Karpas-422 (cell line): ENCODE measurements around the gene MAP3K21. TPM values are rescaled to one million over a fixed set of nuclear protein-coding genes. Genes with fewer than 3 reads are reported as not detected.

Experiments
- DNase-seq: peaks from one replicate; pipeline ENCODE4 v3.0.0-alpha.2; 2015
- H2AFZ ChIP-seq: fragments of 200-600 bp; sonication (generic); 2 replicates; pipeline ENCODE4 v1.6.1; 2014; ENCODE audit warnings: antibody characterized with exemption, low read length, mixed read lengths
- H3K27ac ChIP-seq: fragments of 200-600 bp; sonication (generic); 2 replicates; pipeline ENCODE4 v1.5.1; 2014; ENCODE audit warnings: mild to moderate bottlenecking, low read length, moderate library complexity
- H3K27me3 ChIP-seq: fragments of 200-600 bp; sonication (generic); 2 replicates; pipeline ENCODE4 v1.6.1; 2014; ENCODE audit warnings: low read length, mixed read lengths
- H3K36me3 ChIP-seq: fragments of 200-600 bp; sonication (generic); 2 replicates; pipeline ENCODE4 v1.6.1; 2014; ENCODE audit warnings: low read length, mixed read lengths; ENCODE audit not compliant: insufficient read depth
- H3K4me1 ChIP-seq: fragments of 200-600 bp; sonication (generic); 2 replicates; pipeline ENCODE4 v1.6.1; 2014; ENCODE audit warnings: mild to moderate bottlenecking, low read length, mixed read lengths
- H3K4me2 ChIP-seq: fragments of 200-600 bp; sonication (generic); 2 replicates; pipeline ENCODE4 v1.6.1; 2014; ENCODE audit warnings: low read length, low read depth, mild to moderate bottlenecking; ENCODE audit not compliant: poor library complexity, severe bottlenecking
- H3K4me3 ChIP-seq: fragments of 200-600 bp; sonication (generic); 2 replicates; pipeline ENCODE4 v1.5.1; 2014; ENCODE audit warnings: mild to moderate bottlenecking, antibody characterized with exemption, low read length, mixed read lengths
- H3K79me2 ChIP-seq: fragments of 200-600 bp; sonication (generic); 2 replicates; pipeline ENCODE4 v1.6.1; 2014; ENCODE audit warnings: mild to moderate bottlenecking, low read length, mixed read lengths
- H3K9ac ChIP-seq: fragments of 200-600 bp; sonication (generic); 2 replicates; pipeline ENCODE4 v1.6.0; 2014; ENCODE audit warnings: low read length
- H3K9me2 ChIP-seq: fragments of 200-600 bp; sonication (generic), shearing (Covaris generic); replicated peaks from 2 replicates; pipeline ENCODE4 v1.6.0; 2014; ENCODE audit warnings: mild to moderate bottlenecking, low read length, moderate library complexity; ENCODE audit not compliant: insufficient read depth
- H3K9me3 ChIP-seq: fragments of 300-700, 200-600 bp; sonication (generic); 2 replicates; pipeline ENCODE4 v1.6.1; 2014; ENCODE audit warnings: low read length, mixed read lengths
- H4K20me1 ChIP-seq: fragments of 200-600 bp; sonication (generic); 2 replicates; pipeline ENCODE4 v1.6.1; 2014; ENCODE audit warnings: mild to moderate bottlenecking, antibody characterized with exemption, low read length, low read depth; ENCODE audit not compliant: insufficient read depth
- total RNA-seq: library from RNA; depleted of rRNA; stranded (reverse); fragments of >200 nt; shearing (Covaris generic); gene quantifications from 2 replicates; pipeline ENCODE4 v1.2.3, GENCODE V29; 2014; ENCODE audit warnings: low replicate concordance

The MAP3K21 gene
- total RNA-seq, 1 experiment from 2014 or later = 3.4 TPM

GRCh38 chr1:233375653-233376052, 48.1 kb downstream of the MAP3K21 start:
- no peak for DNase-seq
- Histone ChIP-seq H3K79me2 (no peaks in the 10 kb centered on the region), H3K36me3 (no peaks in the 10 kb centered on the region), H2AFZ (no peak overlapping the region), H4K20me1 (no peaks in the 10 kb centered on the region), H3K9me3 (no peaks in the 10 kb centered on the region), H3K4me2 (no peak overlapping the region), H3K9me2 (no peaks in the 10 kb centered on the region), H3K4me1 (peaks cover 13% of the 10 kb centered on the region), H3K27me3 (no peaks in the 10 kb centered on the region), H3K4me3 (no peak overlapping the region), H3K9ac (no peak overlapping the region), H3K27ac (no peak overlapping the region)

DNA sequence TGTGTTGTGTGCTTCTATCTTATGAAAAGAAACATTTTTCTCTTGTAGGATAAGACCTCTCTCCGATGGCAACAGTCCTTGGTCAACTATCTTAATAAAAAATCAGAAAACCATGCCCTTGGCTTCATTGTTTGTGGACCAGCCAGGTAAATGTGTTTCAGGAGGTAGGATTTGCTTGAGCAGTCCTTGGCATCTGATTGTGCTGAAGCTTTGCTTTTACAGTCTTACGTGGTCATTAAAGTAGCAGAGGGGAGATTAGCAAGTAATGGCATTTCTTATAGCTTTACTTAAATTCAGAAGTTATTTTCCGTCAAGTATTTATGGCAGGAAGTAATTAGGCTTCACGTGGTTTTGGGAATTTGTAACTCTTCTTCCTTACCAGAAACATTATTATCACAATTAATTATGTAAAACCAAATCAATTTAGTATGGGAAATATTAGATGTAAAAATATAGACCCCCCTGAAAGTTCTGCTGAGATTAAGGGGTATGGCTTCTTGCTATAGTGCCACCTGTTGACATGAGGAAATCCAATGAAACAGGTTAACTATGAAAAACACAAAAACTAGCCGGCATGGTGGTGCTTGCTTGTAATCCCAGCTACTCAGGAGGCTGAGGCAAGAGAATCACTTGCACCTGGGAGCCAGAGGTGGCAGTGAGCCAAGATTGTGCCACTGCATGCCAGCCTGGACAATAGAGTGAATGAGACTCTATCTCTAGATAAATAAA, 49.0 kb downstream of the MAP3K21 start:
- Histone ChIP-seq H3K4me3 (no peak overlapping the region), H3K27ac (no peak overlapping the region), H3K9me2 (no peaks in the 10 kb centered on the region), H2AFZ (no peak overlapping the region), H3K36me3 (no peaks in the 10 kb centered on the region), H3K27me3 (no peaks in the 10 kb centered on the region), H3K79me2 (no peaks in the 10 kb centered on the region), H4K20me1 (no peaks in the 10 kb centered on the region), H3K4me2 (no peak overlapping the region), H3K4me1 (peaks cover 13% of the 10 kb centered on the region), H3K9me3 (no peaks in the 10 kb centered on the region), H3K9ac (no peak overlapping the region)
- DNase-seq = no peak

DNA sequence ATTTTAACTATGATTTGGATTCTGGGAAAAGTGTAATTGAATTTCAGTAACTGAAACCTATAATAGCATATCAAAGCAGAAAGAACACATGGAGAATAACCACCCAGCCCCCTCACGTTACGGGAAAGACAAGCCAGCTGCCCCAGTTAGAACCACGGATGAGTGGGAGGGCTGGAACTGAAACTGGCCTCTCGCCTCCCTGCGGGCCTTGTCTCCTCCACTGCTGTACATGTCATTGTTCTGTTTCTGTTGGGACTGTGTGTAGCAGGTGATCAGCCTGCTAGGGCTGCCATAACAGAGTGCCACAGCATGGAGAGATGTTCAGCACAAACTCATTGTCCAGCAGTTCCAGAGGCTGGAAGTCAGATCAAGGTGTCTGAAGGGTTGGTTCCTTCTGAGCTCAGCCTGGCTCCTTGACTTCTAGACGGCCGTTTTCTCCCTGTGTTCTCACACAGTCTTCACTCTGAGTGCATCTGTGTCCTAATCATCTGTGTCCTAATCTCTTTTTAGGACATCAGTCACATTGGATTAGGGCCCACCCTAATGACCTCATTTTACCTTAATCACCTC, 52.4 kb downstream of the MAP3K21 start:
- no peaks in the 10 kb centered on the region for H3K79me2 ChIP-seq
- no peaks in the 10 kb centered on the region for H3K36me3 ChIP-seq
- H3K27ac ChIP-seq = no peak overlapping the region
- no peaks in the 10 kb centered on the region for H4K20me1 ChIP-seq
- H3K9me2 ChIP-seq = no peaks in the 10 kb centered on the region
- H3K27me3 ChIP-seq = no peaks in the 10 kb centered on the region
- DNase-seq = no peak
- no peak overlapping the region for H3K9ac ChIP-seq
- H2AFZ ChIP-seq = no peak overlapping the region
- H3K9me3 ChIP-seq = no peaks in the 10 kb centered on the region
- H3K4me3 ChIP-seq = no peak overlapping the region
- no peak overlapping the region for H3K4me2 ChIP-seq
- peaks cover 13% of the 10 kb centered on the region for H3K4me1 ChIP-seq

- H3K36me3 ChIP-seq = no peaks in the 10 kb centered on the region
Observed at GRCh38 chr1:233381806-233382205, 54.3 kb downstream of the MAP3K21 start.

DNA sequence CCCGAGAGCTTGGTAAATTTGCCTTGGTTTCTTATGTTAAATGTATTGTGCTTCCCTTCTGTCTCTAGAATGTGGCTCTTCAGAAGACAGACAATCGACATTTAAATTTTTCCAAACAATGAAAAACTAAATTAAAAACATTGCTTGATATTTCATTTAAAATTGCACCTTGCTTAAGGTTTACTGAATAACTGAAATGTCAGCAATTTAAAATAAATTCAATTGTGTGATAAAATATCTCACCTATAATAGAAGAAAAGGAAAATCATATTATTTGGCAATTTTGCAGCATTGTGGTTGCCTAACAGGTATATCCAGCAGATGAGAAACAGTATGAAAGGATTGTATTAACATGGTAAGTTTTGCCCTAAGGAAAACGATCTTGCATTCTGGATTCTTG, 56.5 kb downstream of the MAP3K21 start:
- DNase-seq = no peak
- H3K27me3 ChIP-seq = no peaks in the 10 kb centered on the region
- no peaks in the 10 kb centered on the region for H4K20me1 ChIP-seq
- H3K27ac ChIP-seq = no peak overlapping the region
- no peaks in the 10 kb centered on the region for H3K4me1 ChIP-seq
- no peak overlapping the region for H3K9ac ChIP-seq
- no peak overlapping the region for H3K4me3 ChIP-seq
- H3K79me2 ChIP-seq = no peaks in the 10 kb centered on the region
- H3K9me2 ChIP-seq = no peaks in the 10 kb centered on the region
- no peak overlapping the region for H3K4me2 ChIP-seq
- no peaks in the 10 kb centered on the region for H3K9me3 ChIP-seq
- H3K36me3 ChIP-seq = no peaks in the 10 kb centered on the region
- no peak overlapping the region for H2AFZ ChIP-seq

More at GRCh38 chr1:233381806-233382205, 54.3 kb downstream of the MAP3K21 start:
- Histone ChIP-seq H3K79me2 (no peaks in the 10 kb centered on the region), H3K4me1 (peaks cover 13% of the 10 kb centered on the region), H3K9me3 (no peaks in the 10 kb centered on the region), H3K27ac (no peak overlapping the region), H4K20me1 (no peaks in the 10 kb centered on the region), H3K27me3 (no peaks in the 10 kb centered on the region), H3K4me2 (no peak overlapping the region), H3K4me3 (no peak overlapping the region), H3K9me2 (no peaks in the 10 kb centered on the region), H3K9ac (no peak overlapping the region), H2AFZ (no peak overlapping the region)
- DNase-seq = no peak

DNA sequence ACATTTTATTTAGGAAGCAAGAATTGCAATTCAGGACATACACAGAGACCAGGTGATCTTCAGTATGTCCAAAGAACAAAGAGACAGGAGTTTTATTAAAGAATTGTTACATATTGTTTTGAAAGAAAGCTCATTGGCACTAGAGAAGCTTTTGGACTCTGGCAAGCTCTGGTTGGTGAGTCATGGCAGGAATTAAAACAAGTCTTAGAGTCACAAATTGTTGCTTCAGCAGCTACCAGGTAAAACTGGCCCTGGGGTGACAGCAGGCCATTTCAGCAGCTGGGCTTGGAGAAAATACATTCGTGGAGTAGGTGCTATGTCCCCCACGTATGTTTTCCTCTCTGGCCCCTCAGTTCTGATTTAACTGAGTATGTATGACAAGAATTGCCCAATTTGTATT, 58.8 kb downstream of the MAP3K21 start:
- H3K27ac ChIP-seq = no peak overlapping the region
- no peaks in the 10 kb centered on the region for H3K9me3 ChIP-seq

DNA sequence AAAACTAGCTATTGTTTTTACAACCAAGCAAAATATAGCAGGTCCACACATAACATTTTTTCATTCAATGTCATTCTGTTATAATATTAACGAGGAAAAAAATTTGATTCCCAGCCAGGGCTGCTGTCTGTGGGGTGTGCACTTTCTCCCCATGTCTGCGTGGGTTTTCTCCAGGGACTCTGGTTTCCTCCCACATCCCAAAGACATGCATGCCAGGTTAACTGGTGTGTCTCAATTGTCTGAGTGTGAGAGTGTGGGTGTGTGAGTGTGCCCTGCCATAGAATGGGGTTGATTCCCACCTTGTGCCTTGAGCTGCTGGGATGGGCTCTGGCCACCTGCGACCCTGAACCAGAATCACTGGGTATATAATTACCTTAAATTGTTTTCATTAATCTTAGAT, 60.1 kb downstream of the MAP3K21 start:
- no peaks in the 10 kb centered on the region for H3K36me3 ChIP-seq
- no peaks in the 10 kb centered on the region for H3K9me3 ChIP-seq
- no peaks in the 10 kb centered on the region for H3K4me1 ChIP-seq
- H3K27me3 ChIP-seq = no peaks in the 10 kb centered on the region
- DNase-seq = no peak
- H3K27ac ChIP-seq = no peak overlapping the region
- no peak overlapping the region for H3K9ac ChIP-seq
- no peaks in the 10 kb centered on the region for H3K79me2 ChIP-seq
- H3K9me2 ChIP-seq = no peaks in the 10 kb centered on the region
- no peak overlapping the region for H3K4me3 ChIP-seq
- H4K20me1 ChIP-seq = no peaks in the 10 kb centered on the region
- H3K4me2 ChIP-seq = no peak overlapping the region
- H2AFZ ChIP-seq = no peak overlapping the region

More for the DNA sequence above, 58.8 kb downstream of the MAP3K21 start:
- H3K79me2 ChIP-seq = no peaks in the 10 kb centered on the region
- no peaks in the 10 kb centered on the region for H4K20me1 ChIP-seq
- no peaks in the 10 kb centered on the region for H3K9me2 ChIP-seq
- no peak overlapping the region for H3K9ac ChIP-seq
- no peaks in the 10 kb centered on the region for H3K4me1 ChIP-seq
- H3K36me3 ChIP-seq = no peaks in the 10 kb centered on the region
- no peaks in the 10 kb centered on the region for H3K27me3 ChIP-seq
- no peak overlapping the region for H2AFZ ChIP-seq
- H3K4me2 ChIP-seq = no peak overlapping the region
- DNase-seq = no peak
- no peak overlapping the region for H3K4me3 ChIP-seq

DNA sequence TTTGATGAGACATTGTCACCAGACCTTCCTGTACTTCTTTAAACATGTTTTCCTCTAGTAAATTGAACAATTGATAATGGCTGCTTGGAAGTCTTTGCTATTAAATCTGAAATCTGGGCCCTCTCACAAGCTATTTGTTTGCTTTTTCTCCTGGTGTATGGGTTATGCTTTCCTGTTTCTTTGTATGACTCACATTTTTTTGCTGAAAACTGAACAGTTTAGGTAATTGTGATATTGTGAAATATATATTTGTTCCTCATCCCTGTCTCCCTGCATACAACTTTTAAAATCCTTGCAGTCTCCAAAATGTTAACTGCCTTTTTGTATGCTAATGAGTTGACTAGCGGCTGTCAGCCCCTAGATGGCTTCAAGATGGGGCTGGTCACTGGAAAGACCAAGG, 61.6 kb downstream of the MAP3K21 start:
- no peak overlapping the region for H3K27ac ChIP-seq
- DNase-seq = no peak
- no peaks in the 10 kb centered on the region for H4K20me1 ChIP-seq
- no peaks in the 10 kb centered on the region for H3K9me2 ChIP-seq
- no peaks in the 10 kb centered on the region for H3K36me3 ChIP-seq
- H3K4me2 ChIP-seq = no peak overlapping the region
- no peaks in the 10 kb centered on the region for H3K9me3 ChIP-seq
- H3K27me3 ChIP-seq = no peaks in the 10 kb centered on the region
- H3K79me2 ChIP-seq = no peaks in the 10 kb centered on the region
- H3K4me3 ChIP-seq = no peak overlapping the region
- H3K9ac ChIP-seq = no peak overlapping the region
- peaks cover 7% of the 10 kb centered on the region for H3K4me1 ChIP-seq
- no peak overlapping the region for H2AFZ ChIP-seq
